Fibroblast of skin of scalp (primary cell): ENCODE data around the gene CXXC1. TPM values are rescaled to one million over a fixed set of nuclear protein-coding genes. Genes with fewer than 3 reads are reported as not detected.
"Not testable (repeated sequence)": the region's sequence is repeated elsewhere in the genome, so short reads cannot be mapped to it uniquely, and the experiment has no call there.

Experiments
- DNase-seq: peaks from one replicate; pipeline ENCODE4 v3.0.0-alpha.2; 2013
- polyA plus RNA-seq, 2 experiments: library from polyadenylated mRNA; unstranded; fragments of 120-200 nt; gene quantifications; one replicate each; pipeline ENCODE4 v1.2.1, GENCODE V29; 2013; ENCODE audit not compliant: insufficient read length in 2 of 2

The CXXC1 gene
- polyA plus RNA-seq (2013, experiment 1 of 2; ENCODE audit: insufficient read length) = 40.2 TPM
- 41.1 TPM for polyA plus RNA-seq (2013, experiment 2 of 2; ENCODE audit: insufficient read length)

DNA sequence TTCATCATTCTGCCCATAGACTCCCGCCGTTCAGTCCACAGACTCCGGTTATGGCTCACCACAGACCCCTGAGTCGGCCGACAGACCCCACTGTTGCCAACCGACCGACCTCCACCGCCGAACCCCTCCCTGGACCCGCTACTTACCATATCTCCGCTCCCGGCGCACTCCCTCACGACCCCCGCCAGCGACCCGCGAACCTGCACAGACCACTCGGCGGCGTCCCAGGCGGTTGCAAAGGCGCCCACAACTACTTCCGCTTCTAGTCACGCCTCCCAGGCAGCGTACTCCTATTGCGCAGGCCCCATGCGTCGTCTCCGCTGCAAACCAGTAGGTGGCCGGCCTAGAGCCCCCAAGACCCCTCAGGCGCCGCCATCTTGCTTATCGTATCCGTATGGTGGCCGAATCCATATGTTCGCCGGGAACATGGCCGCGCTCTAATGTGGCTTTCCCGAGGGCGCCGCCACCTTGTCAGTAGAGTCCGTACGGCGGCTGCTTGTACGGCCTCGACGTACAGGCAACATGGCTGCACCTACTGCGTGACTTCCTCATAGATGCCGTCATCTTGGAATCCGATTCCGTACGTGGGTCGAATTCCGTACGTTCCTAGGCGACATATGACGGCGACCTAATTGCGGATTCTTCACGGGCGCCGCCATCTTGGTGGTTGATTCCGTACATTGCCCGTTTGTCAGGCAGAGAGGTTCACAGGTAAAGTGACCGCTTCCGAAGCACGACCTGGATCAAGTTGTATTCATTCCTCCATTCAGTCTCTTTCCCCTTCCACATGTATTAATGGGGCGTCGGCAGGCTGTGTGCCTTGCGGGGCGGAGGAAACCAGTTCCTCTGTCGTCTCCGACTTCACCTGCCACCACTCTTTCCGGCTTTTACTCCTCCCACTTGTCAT, at the start of gene CXXC1:
Gene CXXC1 (minus strand): TSS at position 252 of the 907 bp plus-strand sequence. CDS start 103 bp downstream, at position 149.
- DNase-seq = peak; percentile 100

DNA sequence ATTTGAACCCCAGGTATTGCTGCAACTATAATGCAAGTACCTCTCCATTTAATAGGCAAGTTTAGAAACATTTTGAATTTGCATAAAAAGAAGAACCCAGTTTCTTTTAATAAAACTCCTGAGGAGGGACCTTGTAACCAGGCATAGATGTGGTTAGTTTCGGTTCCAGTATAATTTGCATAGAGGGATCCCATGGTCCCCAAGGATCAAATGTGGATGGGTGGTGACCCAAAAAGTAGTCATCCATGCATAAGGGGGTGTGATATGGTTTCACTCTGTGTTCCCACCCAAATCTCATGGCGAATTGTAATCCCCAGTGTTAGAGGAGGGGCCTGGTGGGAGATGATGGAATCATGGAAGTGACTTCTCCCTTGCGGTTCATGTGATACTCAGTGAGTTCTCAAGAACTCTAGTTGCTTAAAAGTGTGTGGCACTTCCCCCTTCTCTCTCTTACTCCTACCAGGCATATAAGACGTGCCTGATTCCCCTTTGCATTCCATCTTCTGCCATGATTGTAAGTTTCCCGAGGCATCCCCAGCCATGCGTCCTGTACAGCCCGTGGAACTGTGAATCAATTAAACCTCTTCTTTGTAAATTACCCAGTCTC, 47.2 kb upstream of the CXXC1 start:
- no peak for DNase-seq

DNA sequence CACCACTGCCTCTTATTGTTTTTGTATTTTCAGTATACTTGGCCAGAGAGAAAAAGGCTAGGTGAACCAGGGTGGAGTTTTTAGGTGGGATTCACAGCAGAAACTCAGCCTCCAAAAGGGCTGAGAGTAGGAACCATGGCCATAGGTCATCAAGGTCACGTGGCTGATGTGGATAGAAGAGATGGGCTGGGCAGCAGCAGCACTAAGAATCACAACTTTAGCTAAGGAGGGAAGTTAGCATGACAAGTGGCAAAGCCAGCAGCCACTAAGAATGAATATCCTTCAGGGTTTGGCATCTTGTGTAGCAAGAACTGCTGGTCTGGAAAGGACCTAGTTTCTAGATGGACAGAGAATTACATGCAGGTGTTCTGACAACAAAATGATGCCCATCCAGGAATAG, 44.2 kb upstream of the CXXC1 start:
- DNase-seq = no peak

DNA sequence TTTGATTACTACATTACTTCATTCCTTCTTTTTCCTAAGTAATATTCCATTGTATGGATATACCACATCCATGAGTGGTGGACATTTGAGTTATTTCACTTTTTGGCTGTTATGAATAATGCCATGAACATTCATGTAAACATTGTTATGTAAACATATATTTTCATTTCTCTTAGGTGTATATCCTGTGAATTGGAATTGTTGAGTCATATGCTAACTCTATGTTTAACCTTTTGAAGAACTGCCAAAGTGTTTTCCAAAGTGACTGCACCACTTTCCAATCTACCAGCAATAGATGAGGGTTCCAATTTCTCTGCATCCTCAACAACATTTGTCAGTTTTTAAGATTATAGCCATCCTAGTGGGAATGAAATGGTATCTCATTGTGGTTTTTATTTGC, 42.7 kb upstream of the CXXC1 start:
- no peak for DNase-seq

DNA sequence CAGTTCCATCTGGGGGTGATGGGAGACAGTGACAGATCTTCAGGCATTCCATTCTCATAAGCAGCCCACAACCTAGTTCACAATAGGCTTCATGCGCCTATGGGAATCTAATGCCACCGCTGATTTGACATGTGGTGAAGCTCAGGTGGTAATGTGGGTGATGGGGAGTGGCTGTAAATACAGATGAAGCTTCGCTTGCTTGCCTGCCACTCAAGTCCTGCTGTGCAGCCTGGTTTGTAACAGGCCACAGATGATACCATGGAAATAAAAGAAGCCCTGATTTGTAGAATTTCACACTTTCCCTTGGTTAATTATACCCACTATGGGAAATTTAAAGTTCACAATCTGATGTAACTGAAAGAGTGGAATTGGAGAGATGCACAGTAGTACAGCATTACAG, 40.5 kb upstream of the CXXC1 start:
- DNase-seq = no peak

DNA sequence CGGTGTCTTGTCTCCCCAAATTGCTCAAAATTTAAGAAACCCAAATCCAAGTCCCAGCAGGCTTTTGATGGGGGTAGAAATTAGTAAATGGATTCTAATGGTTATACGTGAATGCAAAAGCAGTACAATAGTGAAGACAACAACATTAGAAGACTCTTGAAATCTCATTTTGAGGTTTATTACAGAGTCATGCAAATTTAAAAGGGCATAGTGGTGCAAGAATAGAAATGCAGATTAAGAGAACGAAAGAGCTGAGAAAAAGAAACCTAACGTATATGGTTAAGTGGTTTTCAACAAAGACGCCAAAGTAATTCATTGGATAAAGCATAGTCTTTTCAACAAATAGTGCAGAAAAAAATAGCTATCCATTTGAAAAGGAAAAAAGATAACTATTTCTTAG, 33.2 kb upstream of the CXXC1 start:
- DNase-seq = no peak

DNA sequence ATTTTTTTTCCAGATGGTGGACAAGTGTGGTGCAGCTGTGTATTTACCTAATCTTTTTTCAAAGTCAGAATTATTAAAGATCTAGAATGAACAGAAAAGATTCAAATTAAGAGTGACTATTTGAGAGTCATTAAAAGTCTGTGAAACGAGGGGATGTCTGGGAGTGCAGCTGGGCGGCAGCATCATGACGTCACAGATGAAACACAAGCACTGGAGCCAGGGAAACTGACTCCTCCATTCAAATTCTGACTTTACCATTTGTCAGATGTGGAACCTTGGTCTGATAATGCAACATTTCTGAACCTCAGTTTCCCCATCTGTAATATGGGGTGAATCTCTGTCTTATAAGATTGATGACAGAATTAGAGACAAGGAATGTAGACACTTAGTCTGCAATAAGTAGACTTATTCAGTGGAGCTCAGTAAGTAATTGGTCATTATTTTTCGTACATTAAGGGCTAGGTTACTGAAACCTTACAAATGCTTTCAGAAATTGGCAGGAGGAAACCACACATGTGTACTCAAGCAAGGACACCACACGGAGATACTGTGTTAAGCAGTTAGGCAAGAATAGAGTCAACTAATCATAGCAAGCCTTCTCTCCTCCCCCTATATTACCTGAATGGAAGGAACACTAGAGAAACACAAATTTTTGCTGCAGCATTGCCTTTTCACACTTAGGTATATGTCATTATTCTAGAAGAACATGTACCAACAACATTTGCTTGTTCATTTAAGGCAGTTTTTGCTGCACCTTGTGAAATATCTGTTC, 27.8 kb upstream of the CXXC1 start:
- DNase-seq = no peak

DNA sequence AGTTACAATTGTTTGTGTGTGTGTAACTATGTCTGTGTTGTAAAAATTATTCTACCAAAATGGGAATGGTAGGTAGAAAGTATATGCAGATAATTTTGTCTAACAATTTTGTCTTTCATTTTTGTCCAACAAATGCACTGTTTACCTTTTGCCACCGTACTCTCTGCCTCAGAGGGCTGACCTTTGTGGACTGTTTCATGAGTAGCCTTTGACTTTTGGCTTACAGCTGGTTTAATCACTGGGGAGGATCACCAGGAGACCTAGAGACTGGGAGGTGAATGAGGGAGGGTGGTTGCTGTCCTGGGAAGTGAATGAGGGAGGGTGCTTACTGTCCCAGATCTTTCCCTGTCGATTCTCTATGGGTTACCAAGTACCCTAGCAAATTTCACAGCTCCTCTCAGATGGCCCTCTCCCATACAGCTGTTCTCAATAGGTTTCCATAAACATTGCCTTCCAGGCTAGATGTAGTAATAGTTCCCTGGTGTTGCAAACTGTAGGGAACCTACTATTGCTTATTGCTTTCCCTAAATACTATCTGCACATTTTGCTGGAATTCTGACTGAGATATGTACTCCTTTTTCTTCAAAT, 26.5 kb upstream of the CXXC1 start:
- no peak for DNase-seq

DNA sequence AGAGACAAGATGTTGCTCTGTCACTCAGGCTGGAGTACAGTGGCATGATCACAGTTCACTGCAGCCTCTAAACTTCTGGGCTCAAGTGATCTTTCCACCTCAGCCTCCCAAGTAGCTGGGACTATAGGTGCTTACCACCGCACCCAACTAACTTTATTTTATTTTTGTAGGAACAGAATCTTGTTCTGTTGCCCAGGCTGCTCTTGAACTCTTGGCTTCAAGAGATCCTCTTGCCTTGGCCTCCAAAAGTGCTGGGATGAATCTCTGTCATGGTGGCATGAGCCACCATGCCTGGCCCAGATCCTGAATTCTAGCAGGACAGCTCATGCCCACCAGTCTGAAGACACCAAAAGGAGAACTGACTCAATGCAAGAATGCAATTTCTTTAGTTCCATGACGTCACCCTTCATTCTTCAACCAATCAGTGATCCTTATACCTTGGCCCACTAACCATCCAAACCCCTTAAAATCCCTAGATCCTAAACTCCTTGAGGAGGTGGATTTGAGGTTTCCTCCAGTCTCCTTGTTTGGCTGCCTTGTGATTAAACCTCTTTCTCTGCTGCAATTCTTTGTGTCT, 25.6 kb upstream of the CXXC1 start:
- DNase-seq = no peak

DNA sequence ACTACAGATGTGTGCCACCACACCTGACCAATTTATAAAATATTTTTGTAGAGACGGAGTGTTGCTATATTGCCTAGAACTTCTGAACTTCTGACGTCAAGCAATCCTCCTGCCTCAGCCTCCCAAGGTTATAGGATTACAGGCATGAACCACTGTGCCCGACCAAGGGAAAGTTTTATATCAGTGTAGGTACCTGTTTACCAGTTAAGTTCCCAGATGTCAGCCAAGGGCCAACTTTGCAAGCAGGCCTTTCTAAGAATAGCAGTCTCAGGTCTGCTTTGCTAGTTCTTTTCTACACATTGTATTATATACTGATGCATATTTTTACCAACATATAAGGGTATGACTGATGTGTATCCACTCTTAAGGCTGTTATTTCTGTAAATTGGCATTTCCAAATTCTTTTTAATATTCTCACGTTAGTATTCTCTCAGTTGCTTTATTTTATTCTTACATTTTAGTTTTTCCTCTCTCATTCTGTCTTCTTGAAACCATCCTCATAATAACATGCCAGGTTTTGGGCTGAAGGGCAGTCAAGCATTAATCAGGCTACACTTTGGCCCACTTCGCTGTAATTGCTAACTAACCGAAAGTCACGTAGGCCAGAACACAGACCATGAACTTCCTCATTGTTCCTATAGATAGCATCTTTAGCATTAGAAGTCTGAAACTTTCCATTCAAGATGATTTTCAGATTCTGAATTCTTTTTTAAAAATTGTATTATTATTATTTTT, 25.0 kb upstream of the CXXC1 start:
- no peak for DNase-seq

DNA sequence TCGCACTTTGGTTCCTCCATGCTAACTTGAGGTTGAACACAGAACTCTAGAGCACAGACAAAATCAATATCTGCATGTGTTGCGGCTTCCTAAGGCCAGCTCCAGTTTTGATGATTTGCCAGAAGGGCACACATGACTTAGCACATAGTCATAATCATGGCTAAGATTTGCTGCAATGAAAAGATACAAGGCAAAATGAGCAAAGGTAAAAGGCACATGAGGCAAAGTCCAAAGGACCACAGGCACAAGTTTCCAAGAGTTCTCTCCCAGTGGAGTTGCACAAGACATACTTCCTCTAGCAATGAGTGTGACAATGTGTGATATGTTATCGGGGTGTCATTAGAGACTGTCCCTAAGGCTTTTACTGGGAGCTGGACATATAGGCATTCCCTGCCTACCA, 24.2 kb upstream of the CXXC1 start:
- DNase-seq = no peak

DNA sequence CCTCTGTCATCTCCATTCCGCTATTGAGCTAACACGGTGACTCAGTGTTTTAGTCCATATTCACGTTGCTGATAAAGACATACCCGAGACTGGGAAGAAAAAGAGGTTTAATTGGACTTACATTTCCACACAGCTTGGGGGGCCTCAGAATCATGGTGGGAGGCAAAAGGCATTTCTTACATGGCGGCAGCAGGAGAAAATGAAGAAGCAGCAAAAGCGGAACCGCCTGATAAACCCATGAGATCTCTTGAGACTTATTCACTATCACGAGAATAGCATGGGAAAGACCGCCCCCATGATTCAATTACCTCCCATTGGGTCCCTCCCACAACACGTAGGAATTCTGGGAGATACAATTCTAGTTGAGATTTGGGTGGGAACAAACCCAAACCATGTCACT, 22.6 kb upstream of the CXXC1 start:
- no peak for DNase-seq

DNA sequence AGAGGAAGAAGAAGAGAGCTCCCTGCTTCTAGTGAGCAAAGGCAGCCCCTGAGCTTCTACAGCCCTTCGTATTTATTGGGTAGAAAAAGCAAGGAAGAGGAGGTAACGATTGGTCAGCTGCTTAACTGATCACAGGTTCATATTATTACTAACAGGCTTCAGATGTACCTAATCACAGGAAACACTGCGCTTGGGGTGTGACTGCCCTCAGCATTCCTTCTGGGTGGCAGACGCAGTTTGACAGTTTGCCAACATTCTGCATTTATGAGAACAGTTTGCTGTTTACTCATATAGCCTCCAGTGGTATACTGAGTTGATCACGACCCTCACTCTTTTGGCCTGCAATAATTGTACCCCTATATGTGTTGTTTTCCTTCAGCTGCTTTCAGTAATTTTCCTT, 21.4 kb upstream of the CXXC1 start:
- not testable (repeated sequence) for DNase-seq

DNA sequence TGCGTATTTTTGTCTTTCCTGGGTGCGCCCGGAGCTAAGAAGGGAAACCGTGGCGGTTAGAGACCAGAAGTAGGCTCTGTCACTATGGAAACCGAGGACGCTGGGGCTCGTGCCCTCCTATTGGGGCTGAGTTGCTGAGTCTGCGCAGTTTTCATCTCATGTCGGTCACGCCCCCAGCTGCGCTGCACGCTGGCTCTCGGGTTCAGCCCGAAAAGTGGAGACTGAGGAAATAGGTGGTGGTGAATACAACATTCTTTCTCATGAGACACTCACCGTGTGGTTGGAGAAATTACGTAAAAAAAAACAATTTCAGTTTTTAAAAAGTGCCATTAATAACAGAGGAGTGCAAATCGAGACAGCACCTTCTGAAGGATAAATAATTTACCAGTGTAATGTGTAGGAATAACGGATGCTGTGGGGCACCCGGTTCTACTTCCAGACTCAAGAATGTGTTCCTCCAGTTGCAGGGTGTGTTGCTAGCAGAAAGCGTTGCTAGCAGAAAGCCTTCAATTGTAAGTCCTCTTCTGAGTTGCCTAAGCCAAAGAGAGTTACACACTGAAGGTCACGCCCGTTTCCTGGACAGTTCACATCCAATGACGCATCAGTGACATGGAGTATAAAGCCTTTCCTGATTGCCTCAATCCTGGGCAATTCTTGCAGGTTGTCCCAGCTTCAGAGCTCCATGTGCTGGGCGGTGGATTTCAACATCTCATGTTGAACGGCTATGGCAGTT, 20.4 kb upstream of the CXXC1 start:
- DNase-seq = peak; percentile 87

DNA sequence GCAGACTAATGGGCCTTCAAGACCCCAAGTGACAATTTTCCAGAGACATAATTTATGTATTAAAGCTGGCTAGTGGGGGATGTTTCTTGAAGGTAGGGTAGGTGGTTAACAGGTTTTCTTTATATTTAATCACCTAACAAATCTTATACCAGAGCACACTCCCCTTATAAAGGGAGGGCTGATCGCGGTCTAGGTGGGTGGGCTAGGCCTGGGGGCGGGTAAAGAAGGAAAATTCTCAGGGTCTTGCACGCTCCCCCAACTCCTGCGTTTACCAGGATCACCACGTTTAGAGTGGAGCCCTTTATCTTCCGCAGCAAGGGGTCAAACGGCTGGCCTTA, 19.9 kb upstream of the CXXC1 start:
- DNase-seq = no peak

DNA sequence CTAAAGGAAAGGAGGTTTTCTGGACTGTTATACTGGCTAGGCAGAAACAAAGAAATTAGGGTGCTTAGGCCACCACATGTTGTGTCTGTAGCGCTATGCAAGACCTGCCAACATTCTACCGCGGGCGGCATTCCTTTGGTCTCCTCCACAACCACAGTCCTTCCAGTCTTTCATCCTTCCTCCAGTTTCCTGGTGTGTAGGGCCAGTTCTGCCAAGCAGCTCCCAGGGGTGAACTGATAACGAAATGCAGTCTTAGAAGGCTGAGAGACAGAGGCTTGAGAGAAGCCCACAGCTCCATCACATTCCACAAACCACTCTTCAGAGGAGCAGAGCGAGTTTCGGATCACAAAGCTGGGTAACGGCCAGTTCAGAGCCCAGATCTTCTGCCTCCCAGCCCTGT, 19.5 kb upstream of the CXXC1 start:
- peak; percentile 61 for DNase-seq

DNA sequence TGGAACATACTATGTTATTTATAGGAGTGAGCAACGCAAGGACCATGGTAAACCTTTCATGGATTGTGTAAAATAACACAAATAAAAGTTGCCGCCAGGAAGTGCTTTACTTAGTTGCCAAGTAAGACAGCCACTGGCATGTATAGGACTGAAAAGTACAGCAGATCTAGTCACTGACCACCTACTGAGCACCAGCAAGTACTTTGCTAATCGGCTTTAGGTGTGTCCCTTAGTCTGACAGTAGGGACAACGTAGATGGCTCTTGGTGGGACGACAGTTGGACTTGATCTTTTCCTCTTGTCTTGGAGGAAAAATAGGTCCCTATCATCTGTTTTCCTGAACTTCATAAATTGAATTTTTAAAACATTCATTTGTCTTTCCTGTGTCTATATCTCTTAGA, 13.6 kb upstream of the CXXC1 start:
- DNase-seq = no peak

DNA sequence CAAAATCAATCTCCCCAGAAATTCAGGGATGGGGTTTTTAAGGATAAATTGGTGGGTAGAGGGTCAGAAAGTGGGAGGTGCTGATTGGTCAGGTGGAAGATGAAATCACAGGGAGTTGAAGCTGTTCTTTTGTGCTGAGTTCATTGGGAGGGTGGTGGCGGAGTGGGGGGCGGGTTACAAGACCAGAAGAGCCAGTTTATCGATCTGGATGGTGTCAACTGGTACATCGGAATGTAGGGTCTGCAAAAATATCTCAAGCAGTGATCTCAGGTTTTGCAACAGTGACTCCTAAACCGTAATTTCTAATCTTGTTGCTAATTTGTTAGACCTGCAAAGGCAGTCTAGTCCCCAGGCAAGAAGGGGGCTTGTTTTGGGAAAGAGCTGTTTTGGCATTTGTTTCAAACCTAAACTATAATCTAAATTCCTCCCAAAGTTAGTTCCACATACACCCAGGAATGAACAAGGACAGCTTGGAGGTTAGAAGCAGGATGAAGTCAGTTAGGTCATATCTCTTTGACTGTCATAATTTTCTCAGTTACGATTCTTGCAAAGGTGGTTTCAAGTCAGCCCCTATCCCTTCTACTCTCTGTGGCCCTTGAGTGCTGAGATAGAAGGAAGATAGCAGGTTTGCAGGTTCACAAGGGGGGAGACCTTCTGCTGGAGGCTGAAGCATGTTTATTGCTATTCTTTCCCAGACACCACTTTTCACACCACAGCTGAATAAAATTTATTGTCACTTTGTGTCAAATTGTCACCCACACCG, 12.3 kb upstream of the CXXC1 start:
- no peak for DNase-seq

DNA sequence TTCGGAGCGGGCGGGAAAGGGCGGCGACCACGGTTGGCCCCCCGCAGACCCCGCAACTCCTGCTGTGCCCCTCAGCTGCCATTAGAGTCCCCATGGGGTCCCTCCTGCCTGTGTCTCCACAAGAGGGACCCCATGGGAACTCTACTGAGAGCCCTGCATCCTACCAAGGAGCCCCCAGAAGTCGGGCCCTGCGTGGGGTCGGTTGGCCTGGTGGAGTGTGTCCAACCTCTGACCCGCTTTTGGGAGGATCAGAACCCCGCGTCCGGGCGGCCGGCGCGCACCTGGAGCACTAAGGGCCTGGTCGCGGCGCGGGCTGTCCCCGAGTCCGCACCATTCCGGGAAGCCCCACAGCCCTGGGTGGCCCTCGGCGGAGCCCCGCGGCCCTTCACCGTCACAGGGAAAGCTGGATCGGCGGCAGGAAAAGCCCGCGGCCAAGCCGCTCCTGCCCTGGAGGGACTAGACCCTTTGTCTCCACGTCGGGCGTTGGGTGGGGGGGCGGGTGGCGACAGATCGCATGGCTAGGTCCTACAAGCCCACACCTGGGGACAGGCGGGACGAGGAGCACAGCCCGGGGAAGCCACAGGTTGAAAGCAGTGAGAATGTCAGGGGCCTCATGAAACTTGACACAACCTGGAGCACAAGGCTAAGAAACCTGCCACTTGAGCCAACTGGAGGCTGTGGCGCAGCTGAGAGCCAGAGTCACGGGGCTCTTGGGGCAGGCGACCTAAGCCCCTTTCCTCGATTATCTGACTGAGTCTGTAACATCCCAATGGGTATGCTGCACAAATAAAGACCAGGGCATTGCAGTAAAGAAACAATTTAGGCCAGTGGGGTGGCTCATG, 11.2 kb upstream of the CXXC1 start:
- no peak for DNase-seq
